Keratinocyte (primary cell): ENCODE data around the gene KLHL2. TPM values are rescaled to one million over a fixed set of nuclear protein-coding genes. Genes with fewer than 3 reads are reported as not detected.
A peak's percentile ranks its signal among the peaks of the same experiment; 100 is the strongest.

Experiments used
- DNase-seq: peaks from one replicate; pipeline ENCODE4 v3.0.0-alpha.2; 2011; ENCODE audit warnings: low read depth, missing footprints, low spot score
- FAIRE-seq: peaks from 2 replicates; lab custom pipeline; 2011; peaks lifted over from hg19 to GRCh38; lab: Jason Lieb, UNC
- H2AFZ ChIP-seq: 2 replicates; pipeline ENCODE4 v1.6.0; 2012; ENCODE audit warnings: low read length, control low read depth, inconsistent platforms; ENCODE audit not compliant: control insufficient read depth
- H3K27ac ChIP-seq: 2 replicates; pipeline ENCODE4 v1.5.1; 2011; ENCODE audit warnings: low read length; ENCODE audit not compliant: control insufficient read depth, insufficient read depth
- H3K27me3 ChIP-seq: 3 replicates; pipeline ENCODE4 v1.6.0; 2011; ENCODE audit warnings: low read length; ENCODE audit not compliant: control insufficient read depth, insufficient read depth; ENCODE audit errors: extremely low read depth
- H3K36me3 ChIP-seq, 2 experiments: 2 replicates in 1 of 2; 3 replicates in 1 of 2; pipeline ENCODE4 v1.5.1; 2011; ENCODE audit warnings: low read length in 2 of 2, mild to moderate bottlenecking in 1 of 2; ENCODE audit not compliant: control insufficient read depth in 2 of 2, insufficient read depth in 2 of 2; ENCODE audit errors: extremely low read depth in 1 of 2
- H3K4me1 ChIP-seq: 3 replicates; pipeline ENCODE4 v1.5.1; 2011; ENCODE audit warnings: low read length; ENCODE audit not compliant: control insufficient read depth, insufficient read depth; ENCODE audit errors: extremely low read depth
- H3K4me2 ChIP-seq: 3 replicates; pipeline ENCODE4 v1.6.0; 2011; ENCODE audit warnings: low read depth, low read length; ENCODE audit not compliant: control insufficient read depth, insufficient read depth; ENCODE audit errors: extremely low read depth
- H3K4me3 ChIP-seq, 3 experiments: fragments of 200-600 bp in 1 of 3; sonication (generic) in 1 of 3; 2 replicates in 2 of 3; 3 replicates in 1 of 3; pipeline ENCODE4 v1.5.1; 2011 to 2016; ENCODE audit warnings: low read length in 3 of 3, mild to moderate bottlenecking in 3 of 3, control low read depth in 2 of 3, inconsistent platforms in 1 of 3, low read depth in 1 of 3, mixed read lengths in 1 of 3, mixed run types in 1 of 3, moderate library complexity in 1 of 3; ENCODE audit not compliant: control insufficient read depth in 2 of 3, insufficient read depth in 2 of 3; ENCODE audit errors: extremely low read depth in 1 of 3
- H3K79me2 ChIP-seq: 2 replicates; pipeline ENCODE4 v1.6.0; 2012; ENCODE audit warnings: low read length; ENCODE audit not compliant: control insufficient read depth, insufficient read depth
- H3K9ac ChIP-seq: 3 replicates; pipeline ENCODE4 v1.6.0; 2011; ENCODE audit warnings: low read length; ENCODE audit not compliant: control insufficient read depth, insufficient read depth; ENCODE audit errors: extremely low read depth
- H3K9me1 ChIP-seq: 3 replicates; pipeline ENCODE4 v1.6.0; 2011; ENCODE audit warnings: low read length; ENCODE audit not compliant: control insufficient read depth, insufficient read depth; ENCODE audit errors: extremely low read depth
- H3K9me3 ChIP-seq: 2 replicates; pipeline ENCODE4 v1.5.1; 2012; ENCODE audit warnings: low read depth, low read length; ENCODE audit not compliant: control insufficient read depth
- H4K20me1 ChIP-seq: 3 replicates; pipeline ENCODE4 v1.6.0; 2011; ENCODE audit warnings: low read length; ENCODE audit not compliant: control insufficient read depth, insufficient read depth; ENCODE audit errors: extremely low read depth
- CTCF ChIP-seq, 3 experiments: IDR thresholded peaks in 1 of 3; conservative IDR thresholded peaks in 1 of 3; optimal IDR thresholded peaks in 1 of 3; 2 replicates in 2 of 3; 3 replicates in 1 of 3; pipeline versions ENCODE3 to v1.5.1; 2011; ENCODE audit warnings: low read length in 3 of 3, mild to moderate bottlenecking in 3 of 3, moderate library complexity in 2 of 3, control low read depth in 1 of 3, inconsistent platforms in 1 of 3; ENCODE audit not compliant: insufficient read depth in 2 of 3; ENCODE audit errors: extremely low read depth in 1 of 3
- EZH2 ChIP-seq: IDR thresholded peaks from one replicate; pipeline ENCODE4 v1.6.1; 2012; ENCODE audit warnings: inconsistent platforms, mild to moderate bottlenecking, low read length, moderate library complexity
- dilution Hi-C: fragments of 300-500 bp; cut with MboI; formaldehyde crosslinking; loops from one replicate; pipeline ENCODE4 v1.7.0; 2020; ENCODE audit warnings: low sequenced_read_pairs; ENCODE audit not compliant: extremely low pct_ligation_motif_present
- polyA plus RNA-seq, 5 experiments: library from polyadenylated mRNA; depleted of rRNA in 3 of 5; stranded (reverse) in 3 of 5; stranded (forward) in 1 of 5; unstranded in 1 of 5; fragments of >200 nt; gene quantifications; 1 replicate in 1 of 5; 2 replicates in 3 of 5; 3 replicates in 1 of 5; pipeline versions ENCODE4 v1.2.1 to v1.2.3, GENCODE V29; 2011 to 2012; ENCODE audit warnings: missing spikeins in 2 of 5, low read depth in 1 of 5, low replicate concordance in 1 of 5

The KLHL2 gene
- polyA plus RNA-seq, 1 donor (not counting 4 experiments of a cell fraction or from before 2014, with no cell fraction given), result 18.5 TPM

- Histone ChIP-seq H3K27ac (no peak overlapping the region), H3K36me3 (peaks cover 0 to 4% of the 10 kb centered on the region in 2 experiments), H3K9me1 (no peaks in the 10 kb centered on the region), H3K4me1 (no peaks in the 10 kb centered on the region), H4K20me1 (no peaks in the 10 kb centered on the region), H3K27me3 (no peaks in the 10 kb centered on the region), H3K9ac (no peak overlapping the region), H3K4me3 (no peak overlapping the region), H3K4me2 (no peak overlapping the region), H2AFZ (no peak overlapping the region), H3K9me3 (no peaks in the 10 kb centered on the region), H3K79me2 (no peaks in the 10 kb centered on the region)
- DNase-seq (no peak), FAIRE-seq (no peak)
- dilution Hi-C loops, result no loop called here
- TF ChIP-seq EZH2 (no peak), CTCF (optimal IDR thresholded peaks at IDR 0.05 in 1 of 3, IDR thresholded peaks at IDR 0.05 in 1 of 3, conservative IDR thresholded peaks at IDR 0.05 in 1 of 3; ENCODE audit: extremely low read depth in 1 of 3, insufficient read depth in 2 of 3, low read length in 3 of 3) (no peak)
Observed at GRCh38 chr4:165299399-165300060, 92.2 kb downstream of the KLHL2 start.

GRCh38 chr4:165301833-165302232 lies 94.5 kb downstream of the KLHL2 start:
- Histone ChIP-seq H3K4me2 (peak overlapping the region; percentile 33), H3K36me3 (peaks cover 4% of the 10 kb centered on the region in 2 experiments)

More at GRCh38 chr4:165301833-165302232, 94.5 kb downstream of the KLHL2 start:
- no peaks in the 10 kb centered on the region for H3K79me2 ChIP-seq
- no peaks in the 10 kb centered on the region for H3K9me1 ChIP-seq
- H3K4me3 ChIP-seq, result peak overlapping the region in 1 of 3 experiments; percentile 1
- no peak overlapping the region for H2AFZ ChIP-seq
- TF ChIP-seq EZH2 (no peak), CTCF (optimal IDR thresholded peaks at IDR 0.05 in 1 of 3, IDR thresholded peaks at IDR 0.05 in 1 of 3, conservative IDR thresholded peaks at IDR 0.05 in 1 of 3; ENCODE audit: extremely low read depth in 1 of 3, insufficient read depth in 2 of 3, low read length in 3 of 3) (no peak)
- no peak overlapping the region for H3K27ac ChIP-seq
- no peak for DNase-seq
- H3K4me1 ChIP-seq, result no peaks in the 10 kb centered on the region
- FAIRE-seq, result no peak
- no peaks in the 10 kb centered on the region for H4K20me1 ChIP-seq
- H3K9ac ChIP-seq, result no peak overlapping the region
- dilution Hi-C loops, result no loop called here
- H3K27me3 ChIP-seq, result no peaks in the 10 kb centered on the region
- H3K9me3 ChIP-seq, result no peaks in the 10 kb centered on the region
